ENCODE results near the gene MEGF11.

DNA sequence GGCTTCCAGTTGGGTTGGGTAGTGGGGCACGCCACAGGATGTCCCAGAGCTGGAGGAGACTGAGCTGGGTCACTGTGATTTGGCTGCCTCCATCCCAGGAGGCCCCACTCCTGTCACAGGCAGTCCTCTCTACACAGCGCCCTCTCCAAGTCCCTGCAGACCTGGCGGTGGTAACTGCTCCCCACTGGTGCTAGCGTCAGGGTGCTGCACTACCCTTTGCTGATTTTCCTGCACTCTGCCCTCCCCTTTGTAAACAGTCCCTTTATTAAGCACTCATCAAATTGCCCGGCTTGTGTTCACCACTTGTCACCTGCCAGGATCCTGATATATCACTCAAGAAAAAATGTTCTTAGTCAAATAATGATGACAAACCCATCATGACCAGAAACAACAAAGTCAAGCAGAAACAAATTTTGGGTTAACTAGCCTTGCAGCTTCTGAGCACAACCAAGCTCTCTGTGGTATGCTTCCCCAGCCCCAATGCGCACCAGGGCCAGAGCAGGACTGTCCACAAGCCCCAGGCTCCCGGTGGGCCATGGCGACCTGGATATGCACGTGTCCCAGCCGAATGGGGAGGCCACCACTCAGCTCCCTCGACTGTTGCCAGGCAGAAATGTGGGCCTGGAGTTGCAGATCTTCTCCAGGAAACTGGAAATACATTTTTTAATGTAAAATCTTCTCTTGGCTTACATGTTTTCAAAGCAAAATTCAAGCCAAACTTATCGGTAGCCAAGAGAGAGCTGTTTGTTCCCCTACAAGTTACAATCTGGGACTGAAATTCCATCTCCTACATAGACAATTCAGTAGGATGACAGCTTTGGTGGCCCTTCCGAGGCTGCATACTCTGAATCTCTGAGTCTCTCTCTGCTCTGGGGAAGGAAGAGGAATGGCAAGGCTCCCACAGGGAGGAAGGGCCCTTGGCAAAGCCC lies 24.5 kb downstream of the MEGF11 start:
- TF ChIP-seq RARB (CRISPR knock-in tag; IDR thresholded peaks at IDR 0.05) (no peak), RFX5 (IDR thresholded peaks at IDR 0.05) (no peak), GATA3 (IDR thresholded peaks at IDR 0.05; ENCODE audit: borderline replicate concordance) (no peak), BHLHE40 (IDR thresholded peaks at IDR 0.05; ENCODE audit: low read depth, low read length) (no peak), SMC3 (IDR thresholded peaks at IDR 0.05) (no peak), E2F6 (IDR thresholded peaks at IDR 0.05; ENCODE audit: borderline replicate concordance, low read depth) (no peak), EP300 (IDR thresholded peaks at IDR 0.05) (no peak), PBX3 (IDR thresholded peaks at IDR 0.05) (no peak), POLR2A (IDR thresholded peaks at IDR 0.05; ENCODE audit: low read length) (no peak), MAFK (IDR thresholded peaks at IDR 0.05; ENCODE audit: partially characterized antibody) (no peak)
- TF ChIP-seq, protein P1, sequence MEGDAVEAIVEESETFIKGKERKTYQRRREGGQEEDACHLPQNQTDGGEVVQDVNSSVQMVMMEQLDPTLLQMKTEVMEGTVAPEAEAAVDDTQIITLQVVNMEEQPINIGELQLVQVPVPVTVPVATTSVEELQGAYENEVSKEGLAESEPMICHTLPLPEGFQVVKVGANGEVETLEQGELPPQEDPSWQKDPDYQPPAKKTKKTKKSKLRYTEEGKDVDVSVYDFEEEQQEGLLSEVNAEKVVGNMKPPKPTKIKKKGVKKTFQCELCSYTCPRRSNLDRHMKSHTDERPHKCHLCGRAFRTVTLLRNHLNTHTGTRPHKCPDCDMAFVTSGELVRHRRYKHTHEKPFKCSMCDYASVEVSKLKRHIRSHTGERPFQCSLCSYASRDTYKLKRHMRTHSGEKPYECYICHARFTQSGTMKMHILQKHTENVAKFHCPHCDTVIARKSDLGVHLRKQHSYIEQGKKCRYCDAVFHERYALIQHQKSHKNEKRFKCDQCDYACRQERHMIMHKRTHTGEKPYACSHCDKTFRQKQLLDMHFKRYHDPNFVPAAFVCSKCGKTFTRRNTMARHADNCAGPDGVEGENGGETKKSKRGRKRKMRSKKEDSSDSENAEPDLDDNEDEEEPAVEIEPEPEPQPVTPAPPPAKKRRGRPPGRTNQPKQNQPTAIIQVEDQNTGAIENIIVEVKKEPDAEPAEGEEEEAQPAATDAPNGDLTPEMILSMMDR (IDR thresholded peaks at IDR 0.05) = no peak
